ENCODE measurements around the gene ITPK1. TPM values are rescaled to one million over a fixed set of nuclear protein-coding genes. Genes with fewer than 3 reads are reported as not detected.

The ITPK1 gene
- total RNA-seq, 4 donors from 2014 or later = 64.8 to 235 (median 128) TPM

DNA sequence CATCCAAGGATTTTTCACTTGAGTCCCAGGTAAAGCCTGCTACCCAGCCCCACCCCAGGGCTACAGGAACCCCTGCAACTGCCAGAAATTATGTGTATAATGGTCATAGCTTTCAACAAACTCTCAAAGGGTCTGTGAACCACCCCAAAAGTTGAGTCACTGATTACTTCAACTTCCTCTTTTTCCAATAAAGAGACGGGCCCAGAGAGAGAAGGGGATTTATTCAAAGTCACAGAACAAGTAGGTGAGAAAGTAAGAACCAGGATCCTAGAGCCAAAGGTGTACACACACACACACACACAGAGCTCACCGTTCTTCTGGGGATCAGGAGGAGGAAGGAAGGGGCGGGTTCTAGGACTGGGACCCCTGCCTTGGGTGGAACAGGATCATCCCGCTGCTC lies 4.8 kb upstream of the ITPK1 start:
- Histone ChIP-seq H3K36me3 (no peaks in the 10 kb centered on the region), H3K4me3 (no peak overlapping the region), H3K27me3 (no peaks in the 10 kb centered on the region), H3K27ac (no peak overlapping the region), H3K9me3 (no peaks in the 10 kb centered on the region), H3K4me1 (peaks cover 4 to 9% (median 8%) of the 10 kb centered on the region in 4 donors)
- in situ Hi-C loops (cut with MboI; ENCODE audit: low pct_ligation_motif_present in 1 of 4, low pct_unique_long_range_greater_than_20kb in 1 of 4, low sequenced_read_pairs in 3 of 4) = no loop called here
- TF ChIP-seq POLR2AphosphoS5 (IDR thresholded peaks at IDR 0.05) (no peak), POLR2A (IDR thresholded peaks at IDR 0.05) (no peak), EP300 (IDR thresholded peaks at IDR 0.05; ENCODE audit: low read depth) (no peak)
- TF ChIP-seq, protein P1, sequence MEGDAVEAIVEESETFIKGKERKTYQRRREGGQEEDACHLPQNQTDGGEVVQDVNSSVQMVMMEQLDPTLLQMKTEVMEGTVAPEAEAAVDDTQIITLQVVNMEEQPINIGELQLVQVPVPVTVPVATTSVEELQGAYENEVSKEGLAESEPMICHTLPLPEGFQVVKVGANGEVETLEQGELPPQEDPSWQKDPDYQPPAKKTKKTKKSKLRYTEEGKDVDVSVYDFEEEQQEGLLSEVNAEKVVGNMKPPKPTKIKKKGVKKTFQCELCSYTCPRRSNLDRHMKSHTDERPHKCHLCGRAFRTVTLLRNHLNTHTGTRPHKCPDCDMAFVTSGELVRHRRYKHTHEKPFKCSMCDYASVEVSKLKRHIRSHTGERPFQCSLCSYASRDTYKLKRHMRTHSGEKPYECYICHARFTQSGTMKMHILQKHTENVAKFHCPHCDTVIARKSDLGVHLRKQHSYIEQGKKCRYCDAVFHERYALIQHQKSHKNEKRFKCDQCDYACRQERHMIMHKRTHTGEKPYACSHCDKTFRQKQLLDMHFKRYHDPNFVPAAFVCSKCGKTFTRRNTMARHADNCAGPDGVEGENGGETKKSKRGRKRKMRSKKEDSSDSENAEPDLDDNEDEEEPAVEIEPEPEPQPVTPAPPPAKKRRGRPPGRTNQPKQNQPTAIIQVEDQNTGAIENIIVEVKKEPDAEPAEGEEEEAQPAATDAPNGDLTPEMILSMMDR (IDR thresholded peaks at IDR 0.05) = no peak
- 58 to 73% methylated on average over 3 to 4 of the region's 4 CpGs for WGBS, 2 donors (ENCODE audit: low coverage in 1 of 2)
- intact Hi-C loops (cut with DNase I; ENCODE audit: low total_unique reads) = no loop called here
- no peak for DNase-seq

- intact Hi-C loops (cut with DNase I; ENCODE audit: low total_unique reads) (loop anchor here (5.0 to 10.0 kb wide), 2 partner anchors 82 to 164 kb away; no protein-coding TSS in a partner anchor), in situ Hi-C loops (cut with MboI; ENCODE audit: low pct_ligation_motif_present in 1 of 4, low pct_unique_long_range_greater_than_20kb in 1 of 4, low sequenced_read_pairs in 3 of 4) (no loop called here)
- Histone ChIP-seq H3K4me3 (peak overlapping the region in 3 of 4 donors; percentile 92 to 93 (median 92)), H3K27me3 (no peaks in the 10 kb centered on the region), H3K4me1 (peaks cover 4 to 29% (median 28%) of the 10 kb centered on the region in 4 donors), H3K9me3 (no peaks in the 10 kb centered on the region), H3K36me3 (no peaks in the 10 kb centered on the region), H3K27ac (peak overlapping the region; percentile 96 to 100 (median 99))
- WGBS, 2 donors (ENCODE audit: low coverage in 1 of 2) = 83 to 90% methylated on average over 8 to 11 of the region's 11 CpGs
- no peak for DNase-seq
- no peak for TF ChIP-seq EP300 (IDR thresholded peaks at IDR 0.05; ENCODE audit: low read depth)
- no peak for TF ChIP-seq POLR2AphosphoS5 (IDR thresholded peaks at IDR 0.05)
- TF ChIP-seq, protein P1 (IDR thresholded peaks at IDR 0.05) = no peak
- TF ChIP-seq POLR2A (IDR thresholded peaks at IDR 0.05) = no peak
Measured at GRCh38 chr14:93116676-93117200, 1.0 kb upstream of the ITPK1 start.

- Histone ChIP-seq H3K27ac (peak overlapping the region; percentile 96 to 100 (median 99)), H3K36me3 (no peaks in the 10 kb centered on the region), H3K4me3 (peak overlapping the region; percentile 90 to 93 (median 92)), H3K4me1 (peaks cover 4 to 35% (median 28%) of the 10 kb centered on the region in 4 donors), H3K27me3 (no peaks in the 10 kb centered on the region), H3K9me3 (no peaks in the 10 kb centered on the region)
- WGBS, 2 donors (ENCODE audit: low coverage in 1 of 2) = 0% methylated on average over 35 of the region's 99 CpGs; no CpG with 5 or more reads in 1 of the 2 donors
- DNase-seq = peak; percentile 93
- TF ChIP-seq EP300 (IDR thresholded peaks at IDR 0.05; ENCODE audit: low read depth) (no peak), POLR2A (IDR thresholded peaks at IDR 0.05) (peak; percentile 78), POLR2AphosphoS5 (IDR thresholded peaks at IDR 0.05) (peak; percentile 78 to 90 (median 86))
- TF ChIP-seq, protein P1 (IDR thresholded peaks at IDR 0.05) = no peak
- in situ Hi-C loops (cut with MboI; ENCODE audit: low pct_ligation_motif_present in 1 of 4, low pct_unique_long_range_greater_than_20kb in 1 of 4, low sequenced_read_pairs in 3 of 4) = no loop called here
- intact Hi-C loops (cut with DNase I; ENCODE audit: low total_unique reads) = loop anchor here (5.0 to 10.0 kb wide), 2 partner anchors 80 to 163 kb away; no protein-coding TSS in a partner anchor
Measured at GRCh38 chr14:93115069-93115820, 480 bp downstream of the ITPK1 start.

DNA sequence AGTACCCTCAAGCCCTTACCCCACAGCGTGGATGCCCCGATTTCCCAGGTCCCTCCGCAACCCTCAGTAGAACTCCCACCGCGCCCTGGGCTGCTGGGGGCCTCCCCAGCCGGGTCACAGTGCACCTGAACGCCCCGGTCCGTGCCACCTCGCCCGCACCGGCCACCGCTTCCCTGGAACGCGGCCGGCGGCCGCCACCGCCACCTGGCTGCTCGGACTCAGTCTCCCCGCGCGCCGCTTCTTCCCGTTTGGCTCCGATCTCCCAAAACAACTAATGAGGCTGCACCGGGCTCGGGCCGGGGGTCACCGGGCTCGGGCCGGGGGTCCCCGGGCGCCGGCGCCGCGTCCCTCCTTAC lies 1.0 kb downstream of the ITPK1 start:
- in situ Hi-C loops (cut with MboI; ENCODE audit: low pct_ligation_motif_present in 1 of 4, low pct_unique_long_range_greater_than_20kb in 1 of 4, low sequenced_read_pairs in 3 of 4) = no loop called here
- WGBS, 2 donors (ENCODE audit: low coverage in 1 of 2) = 5% methylated on average over 20 of the region's 38 CpGs; no CpG with 5 or more reads in 1 of the 2 donors
- TF ChIP-seq POLR2A (IDR thresholded peaks at IDR 0.05) = no peak
- TF ChIP-seq, protein P1 (IDR thresholded peaks at IDR 0.05) = peak in 2 of 5 experiments; percentile 11 to 22
- Histone ChIP-seq H3K27ac (peak overlapping the region; percentile 96 to 100 (median 99)), H3K4me3 (peak overlapping the region; percentile 90 to 93 (median 92)), H3K27me3 (no peaks in the 10 kb centered on the region), H3K36me3 (no peaks in the 10 kb centered on the region), H3K4me1 (peaks cover 4 to 35% (median 28%) of the 10 kb centered on the region in 4 donors), H3K9me3 (no peaks in the 10 kb centered on the region)
- peak; percentile 45 for DNase-seq
- intact Hi-C loops (cut with DNase I; ENCODE audit: low total_unique reads) = loop anchor here (5.0 to 10.0 kb wide), 3 partner anchors 80 to 162 kb away; no protein-coding TSS in a partner anchor

Data from transverse colon (tissue), 4 donors.